DND-41 (cell line): ENCODE results near the gene PICK1.

ENCODE experiments used
- ATAC-seq: fragments of 200-7000 bp; cut with Tn5 transposase; 3 replicates; pipeline ENCODE4 v1.9.1; 2021; ENCODE audit warnings: low read depth; ENCODE audit not compliant: insufficient read depth
- DNase-seq: peaks from one replicate; pipeline ENCODE4 v3.0.0-alpha.2; 2020
- H2AFZ ChIP-seq: 2 replicates; pipeline ENCODE4 v1.6.0; 2012; ENCODE audit warnings: low read depth, low read length
- H3K27ac ChIP-seq: 2 replicates; pipeline ENCODE4 v1.5.1; 2012; ENCODE audit warnings: low read length, inconsistent platforms
- H3K27me3 ChIP-seq: fragments of 200-600 bp; sonication (generic); 2 replicates; pipeline ENCODE4 v1.6.0; 2012; ENCODE audit warnings: low read length, mild to moderate bottlenecking, inconsistent platforms; ENCODE audit not compliant: insufficient read depth, poor library complexity
- H3K36me3 ChIP-seq: 2 replicates; pipeline ENCODE4 v1.5.1; 2012; ENCODE audit warnings: low read length, inconsistent platforms; ENCODE audit not compliant: insufficient read depth
- H3K4me1 ChIP-seq: 2 replicates; pipeline ENCODE4 v1.5.1; 2012; ENCODE audit warnings: mild to moderate bottlenecking, low read length; ENCODE audit not compliant: insufficient read depth
- H3K4me2 ChIP-seq: 2 replicates; pipeline ENCODE4 v1.6.0; 2012; ENCODE audit warnings: mild to moderate bottlenecking, moderate library complexity, low read length, inconsistent platforms; ENCODE audit not compliant: insufficient read depth
- H3K4me3 ChIP-seq, 2 experiments: fragments of 200-600 bp in 1 of 2; shearing (Covaris generic) in 1 of 2; 2 replicates each; pipeline ENCODE4 v1.5.1; 2012 to 2016; ENCODE audit warnings: inconsistent platforms in 2 of 2, low read length in 2 of 2, mild to moderate bottlenecking in 2 of 2, low read depth in 1 of 2, moderate library complexity in 1 of 2
- H3K79me2 ChIP-seq: 2 replicates; pipeline ENCODE4 v1.6.0; 2012; ENCODE audit warnings: low read length, inconsistent platforms; ENCODE audit not compliant: insufficient read depth
- H3K9ac ChIP-seq: 2 replicates; pipeline ENCODE4 v1.6.0; 2012; ENCODE audit warnings: low read depth, mild to moderate bottlenecking, inconsistent platforms, low read length, moderate library complexity
- H3K9me3 ChIP-seq: 2 replicates; pipeline ENCODE4 v1.5.1; 2012; ENCODE audit warnings: low read length, moderate library complexity, mild to moderate bottlenecking, inconsistent platforms; ENCODE audit not compliant: insufficient read depth, severe bottlenecking
- H4K20me1 ChIP-seq: 2 replicates; pipeline ENCODE4 v1.6.0; 2012; ENCODE audit warnings: low read length; ENCODE audit not compliant: insufficient read depth
- EZH2 ChIP-seq: IDR thresholded peaks from 3 replicates; pipeline ENCODE4 v1.6.1; 2012; ENCODE audit warnings: borderline replicate concordance, low read depth, mild to moderate bottlenecking, moderate library complexity, low read length, inconsistent platforms; ENCODE audit not compliant: severe bottlenecking
- TF ChIP-seq, protein P1 (sequence below): IDR thresholded peaks from 2 replicates; pipeline ENCODE4 v1.5.1; 2012; ENCODE audit warnings: borderline replicate concordance, low read length, moderate library complexity, mild to moderate bottlenecking; ENCODE audit not compliant: poor library complexity, severe bottlenecking; ENCODE audit errors: extremely low read depth

PICK1 gene

DNA sequence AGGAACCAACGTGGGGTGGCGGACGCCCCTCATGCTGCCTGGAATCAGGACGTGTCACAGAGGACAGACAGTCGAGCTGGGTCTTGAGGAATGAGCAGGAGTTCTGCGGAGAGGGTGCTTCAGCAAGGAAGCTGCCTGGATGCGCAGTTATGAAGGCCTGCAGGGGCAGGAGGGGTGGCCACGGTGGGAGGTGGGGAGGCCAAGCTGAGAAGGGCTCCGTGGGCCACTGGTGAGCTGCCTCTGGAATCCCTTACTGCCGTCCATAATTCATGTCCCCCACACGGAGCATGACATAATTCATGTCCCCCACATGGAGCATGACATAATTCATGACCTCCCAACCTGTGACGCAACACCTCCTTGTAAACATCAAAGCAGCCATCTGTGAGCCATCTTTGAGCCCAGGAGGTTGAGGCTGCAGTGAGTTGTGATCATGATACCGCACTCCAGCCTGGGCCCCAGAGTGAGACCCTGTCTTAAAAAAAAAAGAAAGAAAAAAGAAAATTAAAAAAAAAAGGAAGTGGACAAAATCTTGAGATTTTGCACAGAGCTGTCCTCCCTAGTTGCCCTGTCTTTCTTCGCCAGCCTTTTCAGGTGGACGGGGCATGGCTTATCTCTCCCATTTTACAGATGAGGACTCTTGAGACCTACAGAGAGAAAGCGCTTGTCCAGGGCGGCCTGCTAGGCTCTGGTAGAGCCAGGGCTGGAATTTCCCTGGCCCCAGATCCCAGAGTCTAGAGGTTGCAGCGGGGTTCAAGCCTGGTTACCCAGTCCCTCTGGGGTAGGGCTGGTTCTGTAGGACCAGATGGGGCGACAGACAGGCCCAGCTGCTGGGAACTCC lies 24.3 kb upstream of the PICK1 start:
- no peaks in the 10 kb centered on the region for H3K79me2 ChIP-seq
- no peaks in the 10 kb centered on the region for H3K27me3 ChIP-seq
- no peak overlapping the region for H3K4me3 ChIP-seq
- no peak overlapping the region for H3K4me2 ChIP-seq
- DNase-seq: no peak
- ATAC-seq: no peak
- H3K4me1 ChIP-seq: no peaks in the 10 kb centered on the region
- TF ChIP-seq, protein P1, sequence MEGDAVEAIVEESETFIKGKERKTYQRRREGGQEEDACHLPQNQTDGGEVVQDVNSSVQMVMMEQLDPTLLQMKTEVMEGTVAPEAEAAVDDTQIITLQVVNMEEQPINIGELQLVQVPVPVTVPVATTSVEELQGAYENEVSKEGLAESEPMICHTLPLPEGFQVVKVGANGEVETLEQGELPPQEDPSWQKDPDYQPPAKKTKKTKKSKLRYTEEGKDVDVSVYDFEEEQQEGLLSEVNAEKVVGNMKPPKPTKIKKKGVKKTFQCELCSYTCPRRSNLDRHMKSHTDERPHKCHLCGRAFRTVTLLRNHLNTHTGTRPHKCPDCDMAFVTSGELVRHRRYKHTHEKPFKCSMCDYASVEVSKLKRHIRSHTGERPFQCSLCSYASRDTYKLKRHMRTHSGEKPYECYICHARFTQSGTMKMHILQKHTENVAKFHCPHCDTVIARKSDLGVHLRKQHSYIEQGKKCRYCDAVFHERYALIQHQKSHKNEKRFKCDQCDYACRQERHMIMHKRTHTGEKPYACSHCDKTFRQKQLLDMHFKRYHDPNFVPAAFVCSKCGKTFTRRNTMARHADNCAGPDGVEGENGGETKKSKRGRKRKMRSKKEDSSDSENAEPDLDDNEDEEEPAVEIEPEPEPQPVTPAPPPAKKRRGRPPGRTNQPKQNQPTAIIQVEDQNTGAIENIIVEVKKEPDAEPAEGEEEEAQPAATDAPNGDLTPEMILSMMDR: no peak
- TF ChIP-seq EZH2: no peak
- H2AFZ ChIP-seq: no peak overlapping the region
- H3K27ac ChIP-seq: no peak overlapping the region
- H3K9ac ChIP-seq: no peak overlapping the region
- no peaks in the 10 kb centered on the region for H3K9me3 ChIP-seq
- H3K36me3 ChIP-seq: no peaks in the 10 kb centered on the region
- 0 out of 2 replicates have a peak, but pooled peaks cover 2% of the 10 kb centered on the region for H4K20me1 ChIP-seq

DNA sequence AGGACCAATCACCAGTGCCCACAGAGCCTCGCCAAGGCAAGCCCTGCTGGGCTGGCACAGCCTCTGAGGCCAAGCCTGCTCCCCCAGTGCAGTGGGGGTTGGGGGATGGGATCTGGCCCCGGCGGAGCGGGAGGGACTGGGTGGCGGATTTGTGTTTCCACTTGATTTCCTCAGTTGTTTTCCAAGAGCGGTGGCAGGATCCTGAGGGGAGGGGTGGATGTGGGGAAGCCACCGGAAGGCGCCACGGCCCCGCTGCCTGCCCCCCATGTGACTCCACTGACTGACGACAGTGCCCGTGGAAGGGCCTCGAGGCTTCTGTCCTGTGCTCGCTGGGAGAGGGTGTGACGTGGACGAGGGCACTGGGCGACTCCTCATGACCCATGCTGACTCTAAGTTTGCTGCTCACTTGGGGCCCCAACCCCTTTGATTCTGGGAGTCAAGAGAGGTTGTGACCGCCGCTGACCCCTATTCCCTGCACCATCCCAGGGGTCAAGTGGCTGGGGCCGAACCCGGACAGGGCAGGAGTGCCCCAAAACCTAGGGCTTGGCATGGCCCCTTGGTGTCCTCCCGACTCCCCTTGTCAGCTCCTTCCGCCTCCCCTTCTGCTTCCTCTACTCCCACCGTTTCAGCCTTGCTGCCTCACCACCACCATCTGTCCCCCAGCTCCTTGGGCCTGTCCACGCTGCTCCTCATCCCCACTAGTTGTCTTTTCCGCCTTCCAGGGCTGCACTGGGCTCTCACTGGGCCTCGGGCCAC lies 23.5 kb upstream of the PICK1 start:
- no peaks in the 10 kb centered on the region for H3K27me3 ChIP-seq
- no peak overlapping the region for H3K9ac ChIP-seq
- H3K27ac ChIP-seq: no peak overlapping the region
- TF ChIP-seq, protein P1: no peak
- no peak for TF ChIP-seq EZH2
- DNase-seq (no peak), ATAC-seq (no peak)
- H4K20me1 ChIP-seq: 0 out of 2 replicates have a peak, but pooled peaks cover 2% of the 10 kb centered on the region
- no peaks in the 10 kb centered on the region for H3K36me3 ChIP-seq
- no peak overlapping the region for H2AFZ ChIP-seq
- H3K4me2 ChIP-seq: no peak overlapping the region
- H3K79me2 ChIP-seq: no peaks in the 10 kb centered on the region
- H3K4me3 ChIP-seq: no peak overlapping the region
- H3K9me3 ChIP-seq: no peaks in the 10 kb centered on the region
- no peaks in the 10 kb centered on the region for H3K4me1 ChIP-seq

DNA sequence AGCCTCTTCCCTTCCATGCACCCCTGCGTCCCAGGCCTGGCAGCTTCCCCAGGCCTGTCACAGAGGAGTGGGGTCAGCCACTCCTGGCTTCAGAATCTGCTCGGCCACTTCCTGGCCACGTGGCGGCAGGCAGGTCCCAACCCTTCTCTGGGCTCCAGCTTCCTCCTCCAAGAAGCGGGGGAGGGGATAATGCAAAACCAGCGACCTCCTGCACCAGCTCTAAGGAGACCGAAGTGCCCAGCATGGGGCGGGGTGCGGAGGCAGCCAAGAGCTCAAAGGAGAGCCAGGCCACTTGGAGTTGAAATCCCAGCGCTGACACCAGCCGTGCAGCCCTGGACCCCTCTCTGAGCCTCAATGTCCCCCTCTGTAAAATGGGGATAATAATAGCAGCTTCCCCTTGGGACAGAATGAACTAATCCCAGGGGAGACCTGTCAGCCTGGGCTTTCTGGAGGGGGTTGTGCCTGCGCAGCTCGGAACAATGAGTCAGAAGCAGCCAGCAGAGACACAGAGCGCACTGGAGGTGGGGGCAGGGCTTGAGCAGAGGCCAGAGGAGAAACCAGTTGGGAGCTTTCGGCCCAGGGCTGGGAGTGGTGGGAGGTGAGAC lies 22.8 kb upstream of the PICK1 start:
- H3K9me3 ChIP-seq: no peaks in the 10 kb centered on the region
- DNase-seq: no peak
- H3K4me1 ChIP-seq: no peaks in the 10 kb centered on the region
- H3K4me3 ChIP-seq: no peak overlapping the region
- H3K27me3 ChIP-seq: no peaks in the 10 kb centered on the region
- no peak overlapping the region for H3K9ac ChIP-seq
- no peaks in the 10 kb centered on the region for H3K79me2 ChIP-seq
- 0 out of 2 replicates have a peak, but pooled peaks cover 2% of the 10 kb centered on the region for H4K20me1 ChIP-seq
- no peak overlapping the region for H3K4me2 ChIP-seq
- TF ChIP-seq, protein P1: no peak
- no peak for TF ChIP-seq EZH2
- ATAC-seq: no peak
- H3K36me3 ChIP-seq: no peaks in the 10 kb centered on the region
- no peak overlapping the region for H2AFZ ChIP-seq
- H3K27ac ChIP-seq: no peak overlapping the region
